Kidney epithelial cell (primary cell): Measurements from ENCODE around the gene BPIFB3. TPM values are rescaled to one million over a fixed set of nuclear protein-coding genes. Genes with fewer than 3 reads are reported as not detected.

Experiments used
- DNase-seq: peaks from one replicate; pipeline ENCODE4 v3.0.0-alpha.2; 2010; ENCODE audit warnings: low read depth
- H3K27me3 ChIP-seq: 2 replicates; pipeline ENCODE4 v1.6.0; 2011; ENCODE audit warnings: low read length; ENCODE audit not compliant: control insufficient read depth, insufficient read depth
- H3K36me3 ChIP-seq: 2 replicates; pipeline ENCODE4 v1.5.1; 2011; ENCODE audit warnings: low read length; ENCODE audit not compliant: control insufficient read depth, insufficient read depth
- H3K4me3 ChIP-seq: 2 replicates; pipeline ENCODE4 v1.5.1; 2011; ENCODE audit warnings: low read depth, mild to moderate bottlenecking, control low read depth, low read length
- total RNA-seq: library from RNA; depleted of rRNA; stranded (reverse); fragments of >200 nt; gene quantifications from 2 replicates; pipeline ENCODE4 v1.2.3, GENCODE V29; 2015
- TF ChIP-seq, protein P1 (sequence below): IDR thresholded peaks from 2 replicates; pipeline ENCODE4 v1.5.1; 2011; ENCODE audit warnings: mild to moderate bottlenecking, moderate library complexity, low read length, control low read depth, inconsistent platforms; ENCODE audit not compliant: insufficient read depth, poor library complexity, severe bottlenecking

The BPIFB3 gene
- total RNA-seq, 1 donor from 2014 or later, result not detected

GRCh38 chr20:33021879-33022278, 31.8 kb upstream of the BPIFB3 start:
- H3K36me3 ChIP-seq, result no peaks in the 10 kb centered on the region
- no peak for DNase-seq
- no peaks in the 10 kb centered on the region for H3K27me3 ChIP-seq
- TF ChIP-seq, protein P1, sequence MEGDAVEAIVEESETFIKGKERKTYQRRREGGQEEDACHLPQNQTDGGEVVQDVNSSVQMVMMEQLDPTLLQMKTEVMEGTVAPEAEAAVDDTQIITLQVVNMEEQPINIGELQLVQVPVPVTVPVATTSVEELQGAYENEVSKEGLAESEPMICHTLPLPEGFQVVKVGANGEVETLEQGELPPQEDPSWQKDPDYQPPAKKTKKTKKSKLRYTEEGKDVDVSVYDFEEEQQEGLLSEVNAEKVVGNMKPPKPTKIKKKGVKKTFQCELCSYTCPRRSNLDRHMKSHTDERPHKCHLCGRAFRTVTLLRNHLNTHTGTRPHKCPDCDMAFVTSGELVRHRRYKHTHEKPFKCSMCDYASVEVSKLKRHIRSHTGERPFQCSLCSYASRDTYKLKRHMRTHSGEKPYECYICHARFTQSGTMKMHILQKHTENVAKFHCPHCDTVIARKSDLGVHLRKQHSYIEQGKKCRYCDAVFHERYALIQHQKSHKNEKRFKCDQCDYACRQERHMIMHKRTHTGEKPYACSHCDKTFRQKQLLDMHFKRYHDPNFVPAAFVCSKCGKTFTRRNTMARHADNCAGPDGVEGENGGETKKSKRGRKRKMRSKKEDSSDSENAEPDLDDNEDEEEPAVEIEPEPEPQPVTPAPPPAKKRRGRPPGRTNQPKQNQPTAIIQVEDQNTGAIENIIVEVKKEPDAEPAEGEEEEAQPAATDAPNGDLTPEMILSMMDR, result no peak
- no peak overlapping the region for H3K4me3 ChIP-seq

DNA sequence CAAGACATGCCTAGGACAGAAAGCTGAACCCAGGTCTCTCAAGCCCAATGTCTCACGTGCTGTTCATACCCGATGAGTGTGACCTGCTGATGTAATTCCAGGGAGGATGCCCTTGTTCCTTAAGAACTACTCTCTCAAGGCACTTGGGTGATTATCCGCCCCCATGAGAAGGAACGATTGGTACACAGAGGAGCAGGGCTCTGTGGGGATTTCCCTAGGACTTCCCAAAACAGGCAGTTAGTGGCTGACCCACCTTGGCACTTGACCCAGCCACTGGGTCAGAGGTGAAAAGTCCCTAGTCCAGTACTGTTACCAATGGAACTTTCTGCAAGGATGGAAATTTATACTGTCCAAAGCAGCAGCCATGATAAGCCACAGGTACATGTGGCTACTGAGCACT, 31.4 kb upstream of the BPIFB3 start:
- DNase-seq, result no peak
- H3K4me3 ChIP-seq, result no peak overlapping the region
- H3K27me3 ChIP-seq, result no peaks in the 10 kb centered on the region
- no peaks in the 10 kb centered on the region for H3K36me3 ChIP-seq
- TF ChIP-seq, protein P1, result no peak

GRCh38 chr20:33022694-33023438, 30.8 kb upstream of the BPIFB3 start:
- no peak for DNase-seq
- Histone ChIP-seq H3K36me3 (no peaks in the 10 kb centered on the region), H3K4me3 (no peak overlapping the region), H3K27me3 (no peaks in the 10 kb centered on the region)
- TF ChIP-seq, protein P1, result no peak

GRCh38 chr20:33023439-33024242, 30.1 kb upstream of the BPIFB3 start:
- Histone ChIP-seq H3K27me3 (no peaks in the 10 kb centered on the region), H3K36me3 (no peaks in the 10 kb centered on the region), H3K4me3 (no peak overlapping the region)
- DNase-seq, result no peak
- TF ChIP-seq, protein P1, result no peak

- TF ChIP-seq, protein P1, result no peak
- no peaks in the 10 kb centered on the region for H3K27me3 ChIP-seq
- no peaks in the 10 kb centered on the region for H3K36me3 ChIP-seq
- no peak for DNase-seq
- H3K4me3 ChIP-seq, result no peak overlapping the region
Measured at GRCh38 chr20:33024243-33024560, 29.5 kb upstream of the BPIFB3 start.
